ENCODE measurements around the gene INSC. TPM values are rescaled to one million over a fixed set of nuclear protein-coding genes. Genes with fewer than 3 reads are reported as not detected.

The INSC gene
- total RNA-seq, 1 experiment from 2014 or later = not detected

GRCh38 chr11:15127341-15127740, 12.6 kb downstream of the INSC start:
- no peak overlapping the region for H3K27ac Mint-ChIP-seq (ENCODE audit: unreplicated experiment)
- no peaks in the 10 kb centered on the region for H3K9me3 Mint-ChIP-seq (ENCODE audit: unreplicated experiment)
- no peaks in the 10 kb centered on the region for H3K4me1 Mint-ChIP-seq (ENCODE audit: low read depth, unreplicated experiment)
- TF ChIP-seq CTCF (IDR thresholded peaks at IDR 0.05; ENCODE audit: insufficient read depth in 1 of 2, low read depth in 1 of 2, low read length in 1 of 2, severe bottlenecking in 1 of 2, unreplicated experiment in 1 of 2) = no peak
- H3K4me3 ChIP-seq (ENCODE audit: low read depth, low read length) = no peak overlapping the region
- H3K27me3 ChIP-seq (replicated peaks; ENCODE audit: control insufficient read depth, insufficient read depth, low read length) = peaks cover 1% of the 10 kb centered on the region; the same call in 1 of the 2 replicates
- intact Hi-C loops (cut with micrococcal nuclease; ENCODE audit: unreplicated experiment) = no loop called here
- H3K36me3 ChIP-seq (ENCODE audit: control insufficient read depth, insufficient read depth, low read length) = no peaks in the 10 kb centered on the region
- no peaks in the 10 kb centered on the region for H3K4me1 ChIP-seq
- peaks cover 16% of the 10 kb centered on the region for H3K27me3 Mint-ChIP-seq (ENCODE audit: insufficient read depth, unreplicated experiment)
- H3K4me3 Mint-ChIP-seq (ENCODE audit: unreplicated experiment) = no peak overlapping the region
- no TSS peak for BruUV-seq (replicated peaks)
- ChIA-PET CTCF (no interaction called here), POLR2A (no interaction called here)
- no peaks in the 10 kb centered on the region for H3K9me3 ChIP-seq
- DNase-seq = no peak
- no peaks in the 10 kb centered on the region for H3K36me3 Mint-ChIP-seq (ENCODE audit: insufficient read depth, unreplicated experiment)

- no peaks in the 10 kb centered on the region for H3K36me3 Mint-ChIP-seq (ENCODE audit: insufficient read depth, unreplicated experiment)
- Histone ChIP-seq H3K9me3 (no peaks in the 10 kb centered on the region), H3K4me3 (ENCODE audit: low read depth, low read length) (no peak overlapping the region), H3K27me3 (replicated peaks; ENCODE audit: control insufficient read depth, insufficient read depth, low read length) (peaks cover 1% of the 10 kb centered on the region; the same call in 1 of the 2 replicates), H3K36me3 (ENCODE audit: control insufficient read depth, insufficient read depth, low read length) (no peaks in the 10 kb centered on the region), H3K4me1 (no peaks in the 10 kb centered on the region)
- no peak overlapping the region for H3K4me3 Mint-ChIP-seq (ENCODE audit: unreplicated experiment)
- DNase-seq = no peak
- H3K9me3 Mint-ChIP-seq (ENCODE audit: unreplicated experiment) = no peaks in the 10 kb centered on the region
- peaks cover 15% of the 10 kb centered on the region for H3K27me3 Mint-ChIP-seq (ENCODE audit: insufficient read depth, unreplicated experiment)
- no peaks in the 10 kb centered on the region for H3K4me1 Mint-ChIP-seq (ENCODE audit: low read depth, unreplicated experiment)
- H3K27ac Mint-ChIP-seq (ENCODE audit: unreplicated experiment) = no peak overlapping the region
- no TSS peak for BruUV-seq (replicated peaks)
- no peak for TF ChIP-seq CTCF (IDR thresholded peaks at IDR 0.05; ENCODE audit: insufficient read depth in 1 of 2, low read depth in 1 of 2, low read length in 1 of 2, severe bottlenecking in 1 of 2, unreplicated experiment in 1 of 2)
- ChIA-PET POLR2A (no interaction called here), CTCF (interaction anchor here (1.1 kb wide), 1 partner anchor 28 kb away, joined by 4 read pairs; no protein-coding TSS in a partner anchor)
- intact Hi-C loops (cut with micrococcal nuclease; ENCODE audit: unreplicated experiment) = no loop called here
Measured at GRCh38 chr11:15128621-15129020, 13.9 kb downstream of the INSC start.

- intact Hi-C loops (cut with micrococcal nuclease; ENCODE audit: unreplicated experiment) = no loop called here
- Histone ChIP-seq H3K27me3 (replicated peaks; ENCODE audit: control insufficient read depth, insufficient read depth, low read length) (no peaks in the 10 kb centered on the region; the same call in 1 of the 2 replicates), H3K4me3 (ENCODE audit: low read depth, low read length) (no peak overlapping the region), H3K4me1 (no peaks in the 10 kb centered on the region), H3K9me3 (no peaks in the 10 kb centered on the region), H3K36me3 (ENCODE audit: control insufficient read depth, insufficient read depth, low read length) (no peaks in the 10 kb centered on the region)
- no peak overlapping the region for H3K4me3 Mint-ChIP-seq (ENCODE audit: unreplicated experiment)
- H3K4me1 Mint-ChIP-seq (ENCODE audit: low read depth, unreplicated experiment) = no peaks in the 10 kb centered on the region
- H3K9me3 Mint-ChIP-seq (ENCODE audit: unreplicated experiment) = no peaks in the 10 kb centered on the region
- H3K27ac Mint-ChIP-seq (ENCODE audit: unreplicated experiment) = no peak overlapping the region
- peaks cover 14% of the 10 kb centered on the region for H3K27me3 Mint-ChIP-seq (ENCODE audit: insufficient read depth, unreplicated experiment)
- ChIA-PET CTCF (no interaction called here), POLR2A (no interaction called here)
- no peak for DNase-seq
- no peak for TF ChIP-seq CTCF (IDR thresholded peaks at IDR 0.05; ENCODE audit: insufficient read depth in 1 of 2, low read depth in 1 of 2, low read length in 1 of 2, severe bottlenecking in 1 of 2, unreplicated experiment in 1 of 2)
- no peaks in the 10 kb centered on the region for H3K36me3 Mint-ChIP-seq (ENCODE audit: insufficient read depth, unreplicated experiment)
- no TSS peak for BruUV-seq (replicated peaks)
Measured at GRCh38 chr11:15136166-15136565, 21.4 kb downstream of the INSC start.
